NCI-H1048 (cell line): ENCODE measurements around the gene PROC.
"Not testable (repeated sequence)": the region's sequence is repeated elsewhere in the genome, so short reads cannot be mapped to it uniquely, and the experiment has no call there.

Experiments used
- DNase-seq: peaks from one replicate; lab custom pipeline; 2025; lab: John Stamatoyannopoulos, UW

Gene PROC

GRCh38 chr2:127427376-127428056 is 9.3 kb downstream of the PROC start:
- DNase-seq, result no peak

DNA sequence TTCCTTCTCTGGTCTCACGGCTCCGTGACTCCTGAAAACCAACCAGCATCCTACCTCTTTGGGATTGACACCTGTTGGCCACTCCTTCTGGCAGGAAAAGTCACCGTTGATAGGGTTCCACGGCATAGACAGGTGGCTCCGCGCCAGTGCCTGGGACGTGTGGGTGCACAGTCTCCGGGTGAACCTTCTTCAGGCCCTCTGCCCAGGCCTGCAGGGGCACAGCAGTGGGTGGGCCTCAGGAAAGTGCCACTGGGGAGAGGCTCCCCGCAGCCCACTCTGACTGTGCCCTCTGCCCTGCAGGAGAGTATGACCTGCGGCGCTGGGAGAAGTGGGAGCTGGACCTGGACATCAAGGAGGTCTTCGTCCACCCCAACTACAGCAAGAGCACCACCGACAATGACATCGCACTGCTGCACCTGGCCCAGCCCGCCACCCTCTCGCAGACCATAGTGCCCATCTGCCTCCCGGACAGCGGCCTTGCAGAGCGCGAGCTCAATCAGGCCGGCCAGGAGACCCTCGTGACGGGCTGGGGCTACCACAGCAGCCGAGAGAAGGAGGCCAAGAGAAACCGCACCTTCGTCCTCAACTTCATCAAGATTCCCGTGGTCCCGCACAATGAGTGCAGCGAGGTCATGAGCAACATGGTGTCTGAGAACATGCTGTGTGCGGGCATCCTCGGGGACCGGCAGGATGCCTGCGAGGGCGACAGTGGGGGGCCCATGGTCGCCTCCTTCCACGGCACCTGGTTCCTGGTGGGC is 10.0 kb downstream of the PROC start:
- DNase-seq, result no peak

- DNase-seq, result no peak
Observed at GRCh38 chr2:127428815-127429109, 10.5 kb downstream of the PROC start.

GRCh38 chr2:127429291-127429690 is 11.1 kb downstream of the PROC start:
- DNase-seq, result no peak

DNA sequence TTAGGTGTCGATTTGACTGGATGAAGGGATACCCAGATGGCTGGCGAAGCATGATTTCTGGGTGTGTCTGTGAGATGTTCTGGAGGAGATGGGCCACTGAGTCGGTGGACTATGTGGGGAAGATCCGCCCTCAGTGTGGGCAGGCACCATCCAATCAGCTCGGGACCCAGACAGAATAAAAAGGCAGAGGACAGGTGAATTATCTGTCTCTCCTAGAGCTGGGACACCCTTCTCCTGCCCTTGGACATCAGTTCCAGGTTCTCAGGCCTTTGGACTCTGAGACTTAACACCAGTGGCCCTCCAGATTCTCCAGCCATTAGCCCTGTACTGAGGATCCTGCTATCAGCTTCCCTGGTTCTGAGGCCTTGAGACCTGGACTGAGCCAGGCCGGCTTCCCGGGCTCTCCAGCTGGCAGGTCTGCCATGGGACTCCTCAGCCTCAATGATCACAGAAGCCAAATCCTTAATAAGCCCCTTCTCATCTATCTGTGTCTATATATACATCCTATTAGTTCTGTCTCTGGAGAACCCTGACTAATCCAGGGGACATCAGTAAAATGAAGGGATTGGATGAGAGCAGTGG is 11.7 kb downstream of the PROC start:
- DNase-seq, result no peak

DNA sequence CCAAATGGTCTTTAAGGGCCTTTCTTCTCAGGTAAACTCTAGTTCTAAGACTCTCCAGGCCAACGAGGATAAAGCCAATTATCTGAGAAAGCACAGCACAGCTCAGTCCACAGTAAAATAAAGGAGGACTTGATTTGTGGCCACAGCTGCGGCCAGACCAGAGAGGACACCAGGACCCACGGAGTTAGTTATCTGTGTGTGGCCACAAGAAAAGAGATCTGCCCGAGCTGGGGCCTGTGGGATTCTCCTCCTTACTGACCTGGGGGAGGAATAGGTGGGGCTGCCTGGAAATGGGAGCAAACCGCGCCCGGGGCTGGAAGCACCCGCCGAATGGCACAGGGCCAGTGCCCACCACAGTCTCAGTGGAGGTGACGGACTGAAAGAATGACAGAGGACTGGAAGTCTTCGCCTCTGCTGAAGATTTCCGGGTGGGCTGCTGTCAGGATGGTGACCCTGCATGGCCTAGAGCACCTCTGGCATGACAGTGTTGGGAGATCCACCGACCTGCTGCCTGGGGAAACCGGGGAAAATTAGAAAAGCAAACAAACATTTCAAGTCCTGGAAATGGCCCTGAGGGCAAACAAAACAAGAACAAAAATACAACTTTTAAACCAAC is 13.3 kb downstream of the PROC start:
- no peak for DNase-seq

DNA sequence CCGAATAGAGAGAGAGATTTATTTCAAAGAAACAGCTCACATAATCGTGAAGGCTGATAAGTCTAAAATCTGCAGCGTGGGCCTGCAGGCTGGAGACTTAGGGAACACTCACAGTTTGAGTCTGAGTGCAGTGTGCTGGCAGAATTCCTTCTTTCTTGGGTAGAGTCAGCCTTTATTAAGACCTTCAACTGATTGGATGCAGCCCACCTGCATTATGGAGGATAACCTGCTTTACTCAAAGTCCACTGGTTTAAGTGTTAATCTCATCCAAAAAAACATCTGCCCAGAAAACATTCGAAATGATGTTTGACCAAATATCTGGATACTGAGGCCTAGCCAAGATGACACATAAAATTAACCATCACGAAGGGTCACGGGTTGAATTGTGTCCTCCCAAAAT is 16.3 kb downstream of the PROC start:
- no peak for DNase-seq

DNA sequence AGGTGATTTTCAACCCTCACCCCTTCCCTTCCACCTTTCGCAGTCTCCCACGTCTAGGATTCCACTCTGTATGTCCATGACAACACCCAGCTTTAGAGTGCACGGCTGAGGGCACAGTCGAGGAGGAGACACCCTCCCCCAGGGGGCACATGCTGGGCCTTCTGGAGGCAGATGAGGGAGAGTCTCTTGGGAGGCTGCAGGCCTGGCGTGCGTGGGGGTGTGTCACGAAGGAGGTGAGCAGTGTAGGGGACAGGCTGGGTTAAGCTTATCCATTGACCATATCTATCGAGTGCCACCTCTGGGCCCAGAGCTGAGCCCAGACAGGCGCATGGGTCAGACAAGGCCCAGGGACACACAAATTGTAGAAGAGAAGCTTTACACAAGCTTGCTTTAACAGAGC is 18.8 kb downstream of the PROC start:
- no peak for DNase-seq

GRCh38 chr2:127437781-127438726 is 19.8 kb downstream of the PROC start:
- DNase-seq, result no peak

- no peak for DNase-seq
Observed at GRCh38 chr2:127439343-127439742, 21.1 kb downstream of the PROC start.

DNA sequence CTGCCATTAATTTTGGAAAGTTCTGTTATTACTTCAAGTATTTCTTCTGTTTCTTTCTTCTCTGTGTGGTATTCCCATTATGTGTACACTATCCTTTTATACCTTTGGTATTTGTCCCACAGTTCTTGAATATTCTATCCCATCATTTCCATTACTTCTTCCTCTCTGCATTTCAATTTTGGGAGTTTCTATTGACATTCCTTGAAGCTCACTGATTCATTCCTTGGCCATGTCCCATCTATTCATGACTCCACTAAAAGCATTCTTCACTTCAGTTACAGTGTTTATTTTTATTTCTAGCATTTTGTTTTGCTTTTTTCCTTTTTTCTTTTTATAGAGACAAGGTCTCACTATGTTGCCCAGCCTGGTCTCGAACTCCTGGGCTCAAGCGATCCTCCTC is 30.3 kb downstream of the PROC start:
- DNase-seq, result no peak

DNA sequence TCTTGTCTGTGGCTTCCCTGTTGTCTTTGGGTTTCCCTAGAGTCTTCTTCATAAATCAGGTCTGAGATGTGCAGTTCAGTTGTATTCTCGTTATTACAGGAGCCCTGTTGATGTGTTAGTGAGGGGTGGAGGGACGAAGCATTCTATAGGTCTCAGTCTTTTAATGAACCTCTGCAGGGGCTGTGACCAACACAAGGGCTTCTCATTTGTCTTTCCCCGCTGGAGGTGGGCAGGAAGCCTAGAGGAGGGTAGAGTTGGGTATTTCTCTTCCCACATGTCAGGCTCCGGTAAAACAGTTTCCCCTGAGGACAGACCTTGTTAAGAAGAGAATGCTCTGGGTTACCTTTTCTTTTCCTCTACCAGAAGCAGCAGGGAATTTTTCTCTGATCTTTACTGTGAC is 31.2 kb downstream of the PROC start:
- no peak for DNase-seq

GRCh38 chr2:127449898-127450297 is 31.7 kb downstream of the PROC start:
- DNase-seq, result no peak

GRCh38 chr2:127451981-127452380 is 33.8 kb downstream of the PROC start:
- no peak for DNase-seq

DNA sequence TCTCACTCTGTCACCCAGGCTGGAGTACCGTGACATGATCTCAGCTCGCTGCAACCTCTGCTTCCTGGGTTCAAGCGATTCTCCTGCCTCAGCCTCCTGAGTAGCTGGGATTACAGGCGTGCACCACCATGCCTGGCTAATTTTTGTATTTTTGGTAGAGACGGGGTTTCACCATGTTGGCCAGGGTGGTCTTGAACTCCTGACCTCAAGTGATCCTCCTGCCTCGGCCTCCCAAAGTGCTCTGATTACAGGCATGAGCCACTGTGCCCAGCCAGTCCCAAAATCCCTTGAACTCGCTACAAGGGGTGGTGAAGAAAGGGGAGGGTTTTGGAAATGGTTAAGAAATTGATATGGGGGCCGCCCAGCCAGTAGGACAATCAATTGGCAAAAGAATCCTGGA is 34.2 kb downstream of the PROC start:
- not testable (repeated sequence) for DNase-seq

- DNase-seq, result no peak
Observed at GRCh38 chr2:127453013-127453391, 34.8 kb downstream of the PROC start.

DNA sequence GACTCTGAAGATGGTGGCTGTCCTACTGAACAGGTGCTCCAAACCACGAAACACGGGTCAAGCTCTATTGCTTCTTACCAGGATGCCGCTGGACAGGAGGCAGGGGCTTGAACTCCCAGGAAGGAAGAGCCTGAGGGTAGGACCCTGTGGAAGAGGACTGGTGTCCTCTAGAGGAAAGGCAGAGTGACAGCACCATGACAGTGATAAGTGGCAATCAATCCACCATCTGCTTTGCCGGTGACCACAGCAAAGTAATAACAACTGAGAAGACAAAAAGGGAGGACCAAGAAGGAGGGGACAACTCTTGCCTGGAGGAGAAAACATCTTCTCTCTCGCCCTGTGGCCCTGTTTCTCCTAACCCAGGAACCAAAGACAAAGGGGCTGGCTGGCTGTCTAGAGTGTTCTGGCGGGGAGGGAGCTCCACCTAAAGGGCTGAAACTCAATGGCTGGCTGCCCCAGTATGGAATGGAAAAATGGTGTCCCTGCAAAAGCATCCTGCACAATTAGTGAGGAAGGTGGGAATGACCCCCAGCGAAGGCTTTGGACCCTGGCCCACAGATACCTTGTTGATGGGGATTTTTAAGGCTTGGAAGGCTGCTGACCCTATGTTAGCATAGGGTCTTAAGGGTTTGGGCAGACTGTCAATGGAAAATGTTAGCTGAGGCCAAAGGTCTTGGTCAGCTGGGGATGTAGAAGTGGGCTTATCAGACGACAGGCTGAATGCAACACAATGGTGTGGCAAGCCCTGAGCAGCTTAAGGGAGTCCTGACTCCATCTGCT is 35.4 kb downstream of the PROC start:
- DNase-seq, result no peak

DNA sequence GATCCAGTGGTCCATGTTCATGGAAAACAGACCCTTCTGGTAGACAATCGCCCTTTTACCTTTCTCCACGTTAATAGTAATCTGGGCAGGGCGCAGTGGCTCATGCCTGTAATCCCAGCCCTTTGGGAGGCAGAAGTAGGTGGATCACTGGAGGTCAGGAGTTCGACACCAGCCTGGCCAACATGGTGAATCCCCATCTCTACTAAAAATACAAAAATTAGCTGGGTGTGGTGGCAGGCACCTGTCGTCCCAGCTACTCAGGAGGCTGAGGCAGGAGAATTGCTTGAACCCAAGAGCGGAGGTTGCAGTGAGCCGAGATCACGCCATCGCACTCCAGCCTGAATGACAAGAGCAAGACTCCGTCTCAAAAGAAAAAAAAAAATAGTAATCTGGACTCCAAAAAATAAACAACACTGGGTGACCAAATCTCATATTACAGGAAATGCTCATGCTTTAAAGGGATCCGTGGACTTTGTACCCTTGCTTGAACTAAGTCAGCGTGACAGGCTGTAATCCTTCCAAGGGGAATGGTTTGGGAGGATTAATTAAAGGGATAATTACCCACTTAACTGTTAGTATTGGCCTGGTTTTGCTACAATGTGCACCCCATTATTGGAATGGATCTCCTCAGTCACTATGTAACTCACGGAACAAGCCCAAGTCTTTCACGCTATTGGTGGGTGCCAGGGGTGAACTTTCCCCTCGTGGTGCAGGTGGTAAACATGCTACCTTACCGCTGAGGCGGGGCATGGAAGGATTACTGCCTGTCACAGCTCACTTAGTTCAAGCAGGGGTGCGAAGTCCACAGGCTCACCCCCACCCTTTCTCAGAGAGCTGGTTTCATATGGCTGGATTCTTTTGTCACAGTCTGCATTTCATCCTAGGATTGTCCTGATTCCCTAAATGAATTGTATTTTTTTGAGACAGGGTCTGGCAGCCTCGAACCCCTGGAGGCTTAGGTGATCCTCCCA is 36.7 kb downstream of the PROC start:
- peak; percentile 31 for DNase-seq

GRCh38 chr2:127455566-127456493 is 37.6 kb downstream of the PROC start:
- no peak for DNase-seq
